WERI-Rb-1 (cell line): ENCODE data around the gene ELFN2.

Experiments
- DNase-seq: peaks from one replicate; pipeline ENCODE4 v3.0.0-alpha.2; 2020
- H3K27ac ChIP-seq: fragments of 250-450 bp; sonication (Bioruptor Pico); 2 replicates; pipeline ENCODE4 v1.5.1; 2020; ENCODE audit warnings: mild to moderate bottlenecking, moderate library complexity
- H3K27me3 ChIP-seq: fragments of 250-450 bp; sonication (Bioruptor Pico); 2 replicates; pipeline ENCODE4 v1.5.1; 2021; ENCODE audit warnings: mild to moderate bottlenecking, low read depth, moderate library complexity; ENCODE audit not compliant: insufficient read depth, severe bottlenecking
- H3K36me3 ChIP-seq: fragments of 250-450 bp; sonication (Bioruptor Pico); 2 replicates; pipeline ENCODE4 v1.5.1; 2020; ENCODE audit warnings: mild to moderate bottlenecking, moderate library complexity
- H3K4me3 ChIP-seq: 2 replicates; pipeline ENCODE4 v1.5.1; 2011; ENCODE audit warnings: low read depth, mild to moderate bottlenecking, control low read depth, low read length
- H3K9me3 ChIP-seq: fragments of 250-450 bp; sonication (Bioruptor Pico); 2 replicates; pipeline ENCODE4 v1.5.1; 2021; ENCODE audit warnings: mild to moderate bottlenecking, moderate library complexity; ENCODE audit not compliant: severe bottlenecking
- CTCF ChIP-seq: IDR thresholded peaks from 2 replicates; pipeline ENCODE4 v1.5.1; 2011; ENCODE audit warnings: low read depth, mild to moderate bottlenecking, control low read depth, inconsistent platforms, low read length

Gene ELFN2

GRCh38 chr22:37390075-37390474 lies 37.2 kb downstream of the ELFN2 start:
- no peak for TF ChIP-seq CTCF
- Histone ChIP-seq H3K9me3 (no peaks in the 10 kb centered on the region), H3K27ac (no peak overlapping the region), H3K4me3 (no peak overlapping the region), H3K36me3 (no peaks in the 10 kb centered on the region), H3K27me3 (no peaks in the 10 kb centered on the region)
- no peak for DNase-seq

GRCh38 chr22:37388538-37388937 lies 38.7 kb downstream of the ELFN2 start:
- Histone ChIP-seq H3K27ac (no peak overlapping the region), H3K27me3 (no peaks in the 10 kb centered on the region), H3K9me3 (no peaks in the 10 kb centered on the region), H3K36me3 (no peaks in the 10 kb centered on the region), H3K4me3 (no peak overlapping the region)
- no peak for TF ChIP-seq CTCF
- no peak for DNase-seq

GRCh38 chr22:37387793-37388192 lies 39.5 kb downstream of the ELFN2 start:
- Histone ChIP-seq H3K4me3 (no peak overlapping the region), H3K27me3 (no peaks in the 10 kb centered on the region), H3K36me3 (no peaks in the 10 kb centered on the region), H3K27ac (no peak overlapping the region), H3K9me3 (no peaks in the 10 kb centered on the region)
- DNase-seq = no peak
- TF ChIP-seq CTCF = no peak

- no peak for DNase-seq
- H3K9me3 ChIP-seq = no peaks in the 10 kb centered on the region
Measured at GRCh38 chr22:37386441-37386840, 40.8 kb downstream of the ELFN2 start.

GRCh38 chr22:37384691-37385090 lies 42.6 kb downstream of the ELFN2 start:
- H3K4me3 ChIP-seq = no peak overlapping the region
- H3K36me3 ChIP-seq = no peaks in the 10 kb centered on the region
- TF ChIP-seq CTCF = no peak
- no peaks in the 10 kb centered on the region for H3K27me3 ChIP-seq
- no peaks in the 10 kb centered on the region for H3K9me3 ChIP-seq
- DNase-seq = no peak
- no peak overlapping the region for H3K27ac ChIP-seq

More at GRCh38 chr22:37386441-37386840, 40.8 kb downstream of the ELFN2 start:
- TF ChIP-seq CTCF = no peak
- Histone ChIP-seq H3K36me3 (no peaks in the 10 kb centered on the region), H3K4me3 (no peak overlapping the region), H3K27ac (no peak overlapping the region), H3K27me3 (no peaks in the 10 kb centered on the region)

GRCh38 chr22:37383341-37383740 lies 43.9 kb downstream of the ELFN2 start:
- Histone ChIP-seq H3K9me3 (no peaks in the 10 kb centered on the region), H3K4me3 (no peak overlapping the region), H3K36me3 (no peaks in the 10 kb centered on the region), H3K27me3 (no peaks in the 10 kb centered on the region), H3K27ac (peak overlapping the region; percentile 42)
- no peak for DNase-seq
- TF ChIP-seq CTCF = no peak
